Fibroblast of lung (primary cell): ENCODE results near the gene CLEC16A. TPM values are rescaled to one million over a fixed set of nuclear protein-coding genes. Genes with fewer than 3 reads are reported as not detected.
"Not testable (repeated sequence)": the region's sequence is repeated elsewhere in the genome, so short reads cannot be mapped to it uniquely, and the experiment has no call there.

Experiments used
- DNase-seq, 2 donors: peaks; one replicate each; pipeline versions ENCODE4 v3.0.0 to v3.0.0-alpha.2; 2010; ENCODE audit warnings: low read depth in 2 of 2
- H2AFZ ChIP-seq: 2 replicates; pipeline ENCODE4 v1.5.1; 2012; ENCODE audit warnings: low read length, control low read depth, inconsistent platforms
- H3K27ac ChIP-seq: 2 replicates; pipeline ENCODE4 v1.5.1; 2011; ENCODE audit warnings: low read length, control low read depth; ENCODE audit not compliant: insufficient read depth
- H3K27me3 ChIP-seq: 2 replicates; pipeline ENCODE4 v1.5.1; 2011; ENCODE audit warnings: mild to moderate bottlenecking, low read length; ENCODE audit not compliant: control insufficient read depth, insufficient read depth
- H3K36me3 ChIP-seq: 2 replicates; pipeline ENCODE4 v1.5.1; 2011; ENCODE audit warnings: low read length; ENCODE audit not compliant: control insufficient read depth, insufficient read depth
- H3K4me1 ChIP-seq: 2 replicates; pipeline ENCODE4 v1.5.1; 2011; ENCODE audit warnings: low read length; ENCODE audit not compliant: control insufficient read depth, insufficient read depth; ENCODE audit errors: extremely low read depth
- H3K4me2 ChIP-seq: 2 replicates; pipeline ENCODE4 v1.5.1; 2011; ENCODE audit warnings: low read length, control low read depth; ENCODE audit not compliant: insufficient read depth; ENCODE audit errors: extremely low read depth
- H3K4me3 ChIP-seq, 4 experiments: fragments of 200-600 bp in 1 of 4; sonication (generic) in 1 of 4; replicated peaks in 1 of 4; 2 replicates each; pipeline ENCODE4 v1.5.1; 2011 to 2016; ENCODE audit warnings: low read length in 4 of 4, low read depth in 3 of 4, mild to moderate bottlenecking in 3 of 4, control low read depth in 2 of 4, inconsistent platforms in 1 of 4, mixed read lengths in 1 of 4; ENCODE audit not compliant: insufficient read depth in 1 of 4; ENCODE audit errors: control extremely low read depth in 1 of 4
- H3K79me2 ChIP-seq: 2 replicates; pipeline ENCODE4 v1.5.1; 2012; ENCODE audit warnings: mild to moderate bottlenecking, low read length, inconsistent platforms; ENCODE audit not compliant: control insufficient read depth, insufficient read depth
- H3K9ac ChIP-seq: 2 replicates; pipeline ENCODE4 v1.5.1; 2011; ENCODE audit warnings: mild to moderate bottlenecking, low read length, control low read depth; ENCODE audit not compliant: insufficient read depth
- H3K9me3 ChIP-seq: 2 replicates; pipeline ENCODE4 v1.5.1; 2012; ENCODE audit warnings: low read depth, low read length; ENCODE audit not compliant: control insufficient read depth, insufficient read depth
- H4K20me1 ChIP-seq: 2 replicates; pipeline ENCODE4 v1.5.1; 2011; ENCODE audit warnings: low read length; ENCODE audit not compliant: control insufficient read depth, insufficient read depth; ENCODE audit errors: extremely low read depth
- CTCF ChIP-seq, 2 donors: IDR thresholded peaks in 1 of 2; conservative IDR thresholded peaks in 1 of 2; 1 replicate in 1 of 2; 2 replicates in 1 of 2; pipeline ENCODE4 v1.5.1; 2011 to 2012; ENCODE audit warnings: low read length in 2 of 2, control low read depth in 1 of 2, inconsistent platforms in 1 of 2, low read depth in 1 of 2, mild to moderate bottlenecking in 1 of 2
- EZH2 ChIP-seq: IDR thresholded peaks from 2 replicates; pipeline ENCODE4 v1.5.1; 2012; ENCODE audit warnings: low read length, control low read depth, mild to moderate bottlenecking; ENCODE audit errors: missing control alignments
- polyA plus RNA-seq, 2 donors: library from polyadenylated mRNA; depleted of rRNA in 1 of 2; stranded (reverse) in 1 of 2; unstranded in 1 of 2; fragments of >200 nt; gene quantifications; 2 replicates each; pipeline ENCODE4 v1.2.1, GENCODE V29; 2011 to 2012; ENCODE audit warnings: missing spikeins in 1 of 2
- total RNA-seq: library from RNA; depleted of rRNA; stranded (reverse); fragments of >200 nt; gene quantifications from 2 replicates; pipeline ENCODE4 v1.2.1, GENCODE V29; 2014

The CLEC16A gene
- total and polyA plus RNA-seq, 2 donors (not counting 1 experiment from before 2014, with no cell fraction given) = 9.1 to 22.0 TPM

- DNase-seq = no peak
- H3K79me2 ChIP-seq = no peaks in the 10 kb centered on the region
- H3K27me3 ChIP-seq = no peaks in the 10 kb centered on the region
- peak overlapping the region; percentile 50 for H3K27ac ChIP-seq
- no peak overlapping the region for H2AFZ ChIP-seq
- no peak overlapping the region for H3K4me3 ChIP-seq
- TF ChIP-seq EZH2 = no peak
- TF ChIP-seq CTCF (conservative IDR thresholded peaks at IDR 0.05 in 1 of 2, IDR thresholded peaks at IDR 0.05 in 1 of 2; ENCODE audit: low read depth in 1 of 2, low read length in 2 of 2) = no peak
- H3K9ac ChIP-seq = no peak overlapping the region
- peaks cover 51% of the 10 kb centered on the region for H3K4me1 ChIP-seq
- no peaks in the 10 kb centered on the region for H3K36me3 ChIP-seq
- H3K9me3 ChIP-seq = no peaks in the 10 kb centered on the region
- H4K20me1 ChIP-seq = no peaks in the 10 kb centered on the region
- no peak overlapping the region for H3K4me2 ChIP-seq
Observed at GRCh38 chr16:11102523-11102898, 158.1 kb downstream of the CLEC16A start.

DNA sequence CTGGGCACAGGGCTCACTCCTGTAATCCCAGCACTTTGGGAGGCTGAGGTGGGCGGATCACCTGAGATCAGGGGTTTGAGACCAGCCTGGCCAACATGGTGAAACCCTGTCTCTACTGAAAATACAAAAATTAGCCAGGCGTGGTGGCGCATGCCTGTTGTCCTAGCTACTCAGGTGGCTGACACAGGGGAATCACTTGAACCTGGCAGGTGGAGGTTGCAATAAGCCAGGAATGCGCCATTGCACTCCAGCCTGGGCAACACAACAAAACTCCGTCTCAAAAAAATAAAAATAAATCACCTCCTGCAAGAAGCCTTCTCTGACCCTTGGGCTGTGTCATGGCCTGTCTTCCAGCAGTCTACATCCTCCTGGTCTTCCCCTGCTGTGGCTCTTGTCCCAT is 158.9 kb downstream of the CLEC16A start:
- H3K4me3 ChIP-seq, DNase-seq, H2AFZ ChIP-seq, H3K36me3 ChIP-seq, H3K27me3 ChIP-seq, H3K79me2 ChIP-seq, H3K9ac ChIP-seq, H3K27ac ChIP-seq, H3K9me3 ChIP-seq, H4K20me1 ChIP-seq, H3K4me2 ChIP-seq: not testable (repeated sequence)
- peaks cover 59% of the 10 kb centered on the region for H3K4me1 ChIP-seq

DNA sequence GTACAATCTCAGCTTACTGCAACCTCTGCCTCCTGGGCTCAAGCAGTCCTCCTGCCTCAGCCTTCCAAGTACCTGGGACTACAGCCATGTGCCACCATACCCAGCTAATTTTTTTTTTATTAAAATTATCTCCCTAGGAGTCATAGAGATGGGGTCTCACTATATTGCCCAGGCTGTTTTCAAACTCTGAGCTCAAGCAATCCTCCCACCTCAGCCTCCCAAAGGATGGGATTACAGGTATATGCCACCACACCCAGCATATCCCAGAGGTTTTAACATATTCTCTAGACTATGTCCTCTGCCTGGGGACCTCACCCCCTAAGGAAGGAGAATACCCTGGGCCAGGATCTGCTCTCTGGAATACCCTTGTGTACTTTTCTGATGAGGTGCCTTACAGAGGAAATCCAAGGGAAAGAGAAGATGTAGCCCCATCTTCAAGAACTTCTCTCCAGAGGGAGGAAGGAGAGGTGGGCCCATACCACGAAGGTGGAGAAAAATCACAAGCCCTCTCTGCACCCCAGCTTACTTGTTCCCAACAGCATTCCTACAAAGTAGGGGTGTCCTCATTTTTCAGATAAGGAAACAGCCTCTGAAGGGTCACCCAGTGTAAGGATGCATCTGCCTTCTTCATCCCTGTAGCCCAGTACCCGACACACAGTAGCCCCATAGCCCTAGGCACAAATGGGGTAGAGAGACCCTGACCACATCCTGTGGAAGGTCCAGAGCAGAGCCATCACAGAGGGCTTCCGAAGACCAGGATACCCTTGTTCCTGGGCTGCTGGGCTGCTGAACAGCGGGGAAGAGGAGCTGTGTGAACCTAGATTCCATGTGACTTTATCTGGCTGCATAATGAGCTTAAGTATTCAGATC is 160.0 kb downstream of the CLEC16A start:
- Histone ChIP-seq H3K4me2 (peak overlapping the region; percentile 51), H3K9ac (peak overlapping the region; percentile 47), H3K4me1 (peaks cover 58% of the 10 kb centered on the region), H3K79me2 (no peaks in the 10 kb centered on the region), H4K20me1 (no peaks in the 10 kb centered on the region), H3K4me3 (no peak overlapping the region), H3K9me3 (no peaks in the 10 kb centered on the region), H3K36me3 (no peaks in the 10 kb centered on the region), H3K27ac (peak overlapping the region; percentile 90), H2AFZ (no peak overlapping the region), H3K27me3 (no peaks in the 10 kb centered on the region)
- no peak for DNase-seq
- TF ChIP-seq CTCF (conservative IDR thresholded peaks at IDR 0.05 in 1 of 2, IDR thresholded peaks at IDR 0.05 in 1 of 2; ENCODE audit: low read depth in 1 of 2, low read length in 2 of 2) (no peak), EZH2 (no peak)
